NCI-H524 (cell line): ENCODE results near the gene IGFBP3.

Experiments used
- DNase-seq, 2 experiments: peaks; one replicate each; lab custom pipeline; 2025; lab: John Stamatoyannopoulos, UW

IGFBP3 gene

GRCh38 chr7:45872116-45873034 is 48.7 kb downstream of the IGFBP3 start:
- DNase-seq = peak in 1 of 2 experiments; percentile 14

GRCh38 chr7:45869426-45869825 is 51.6 kb downstream of the IGFBP3 start:
- no peak for DNase-seq

- no peak for DNase-seq
Observed at GRCh38 chr7:45867471-45867870, 53.6 kb downstream of the IGFBP3 start.

- no peak for DNase-seq
Observed at GRCh38 chr7:45865594-45866410, 55.3 kb downstream of the IGFBP3 start.

- no peak for DNase-seq
Observed at GRCh38 chr7:45863715-45864114, 57.4 kb downstream of the IGFBP3 start.
